IMR-90 (cell line): Measurements from ENCODE around the gene HCN4. TPM values are rescaled to one million over a fixed set of nuclear protein-coding genes. Genes with fewer than 3 reads are reported as not detected.

Source experiments
- ATAC-seq: fragments of 200-7000 bp; cut with Tn5 transposase; 2 replicates; pipeline ENCODE4 v1.9.1; 2020; ENCODE audit warnings: low read depth, mild to moderate bottlenecking, moderate library complexity
- BruUV-seq: library from RNA; stranded (reverse); fragments of 400-500 nt; replicated peaks from 2 replicates; lab custom pipeline; 2021; lab: Mats Ljungman, UMichigan
- CTCF ChIA-PET: fragments of 300-600 bp; formaldehyde crosslinking; extraction: SDS; loops from one replicate; lab custom pipeline; 2021; ENCODE audit warnings: antibody characterized with exemption; lab: Yijun Ruan, JAX
- POLR2A ChIA-PET: fragments of 300-600 bp; sonication (Branson Sonifier 250); formaldehyde crosslinking; loops from one replicate; lab custom pipeline; 2022; ENCODE audit warnings: antibody characterized with exemption; ENCODE audit not compliant: unreplicated experiment; lab: Charles Lee
- DNase-seq: peaks from one replicate; pipeline ENCODE4 v3.0.0; 2013
- H2AFZ ChIP-seq: replicated peaks from 2 replicates; pipeline ENCODE3; 2013; ENCODE audit warnings: low read length, mild to moderate bottlenecking; ENCODE audit not compliant: poor library complexity
- H2AK5ac ChIP-seq: 2 replicates; pipeline ENCODE4 v1.6.1; 2013; ENCODE audit warnings: low read depth, low read length, inconsistent platforms
- H2AK9ac ChIP-seq: replicated peaks from 2 replicates; pipeline ENCODE3; 2013; ENCODE audit warnings: mild to moderate bottlenecking, low read depth, low read length, moderate library complexity; ENCODE audit not compliant: poor library complexity
- H2BK120ac ChIP-seq: 2 replicates; pipeline ENCODE4 v1.6.1; 2013; ENCODE audit warnings: low read depth, low read length, inconsistent platforms
- H2BK15ac ChIP-seq: 3 replicates; pipeline ENCODE4 v1.6.1; 2013; ENCODE audit warnings: low read depth, low read length, inconsistent platforms
- H2BK20ac ChIP-seq: 2 replicates; pipeline ENCODE4 v1.6.1; 2013; ENCODE audit warnings: low read depth, mild to moderate bottlenecking, inconsistent platforms, low read length, moderate library complexity
- H2BK5ac ChIP-seq: 2 replicates; pipeline ENCODE4 v1.6.1; 2013; ENCODE audit warnings: mild to moderate bottlenecking, low read depth, low read length, inconsistent platforms; ENCODE audit not compliant: poor library complexity, severe bottlenecking
- H3K14ac ChIP-seq: replicated peaks from 2 replicates; pipeline ENCODE4 v1.6.1; 2013; ENCODE audit warnings: low read depth, low read length, inconsistent platforms
- H3K18ac ChIP-seq: 2 replicates; pipeline ENCODE4 v1.6.1; 2013; ENCODE audit warnings: low read depth, low read length, control low read depth
- H3K23ac ChIP-seq: 2 replicates; pipeline ENCODE4 v1.6.1; 2013; ENCODE audit warnings: low read depth, low read length, inconsistent platforms
- H3K27ac ChIP-seq: 2 replicates; pipeline ENCODE4 v1.5.1; 2013; ENCODE audit warnings: mild to moderate bottlenecking, control low read depth, low read length; ENCODE audit not compliant: insufficient read depth
- H3K27me3 ChIP-seq: 2 replicates; pipeline ENCODE4 v1.6.1; 2013; ENCODE audit warnings: low read length; ENCODE audit not compliant: control insufficient read depth, insufficient read depth
- H3K36me3 ChIP-seq: 2 replicates; pipeline ENCODE4 v1.6.1; 2013; ENCODE audit warnings: low read length, mixed read lengths; ENCODE audit not compliant: control insufficient read depth, insufficient read depth
- H3K4ac ChIP-seq: 2 replicates; pipeline ENCODE4 v1.6.1; 2013; ENCODE audit warnings: low read depth, low read length, inconsistent platforms
- H3K4me1 ChIP-seq: 2 replicates; pipeline ENCODE4 v1.6.1; 2013; ENCODE audit warnings: low read length, mixed read lengths; ENCODE audit not compliant: control insufficient read depth, insufficient read depth
- H3K4me2 ChIP-seq: 2 replicates; pipeline ENCODE4 v1.6.1; 2013; ENCODE audit warnings: low read depth, mild to moderate bottlenecking, control low read depth, low read length, moderate library complexity
- H3K4me3 ChIP-seq: 2 replicates; pipeline ENCODE4 v1.5.1; 2013; ENCODE audit warnings: low read depth, mild to moderate bottlenecking, control low read depth, low read length, moderate library complexity; ENCODE audit not compliant: insufficient read depth
- H3K56ac ChIP-seq: 2 replicates; pipeline ENCODE4 v1.6.1; 2013; ENCODE audit warnings: low read length, inconsistent platforms; ENCODE audit not compliant: insufficient read depth; ENCODE audit errors: extremely low read depth
- H3K79me1 ChIP-seq, 2 experiments: 2 replicates each; pipeline ENCODE4 v1.6.1; 2013; ENCODE audit warnings: low read length in 2 of 2, inconsistent platforms in 1 of 2, low read depth in 1 of 2
- H3K9ac ChIP-seq: 2 replicates; pipeline ENCODE4 v1.6.1; 2013; ENCODE audit warnings: low read depth, low read length, control low read depth
- H3K9me1 ChIP-seq: 2 replicates; pipeline ENCODE4 v1.6.1; 2013; ENCODE audit warnings: low read length, inconsistent platforms; ENCODE audit not compliant: insufficient read depth
- H3K9me3 ChIP-seq: 2 replicates; pipeline ENCODE4 v1.6.1; 2013; ENCODE audit warnings: low read length; ENCODE audit not compliant: control insufficient read depth, insufficient read depth
- H4K20me1 ChIP-seq: 2 replicates; pipeline ENCODE4 v1.6.1; 2013; ENCODE audit warnings: low read length, inconsistent platforms; ENCODE audit not compliant: insufficient read depth
- H4K5ac ChIP-seq: 2 replicates; pipeline ENCODE4 v1.6.1; 2013; ENCODE audit warnings: mild to moderate bottlenecking, low read depth, low read length, control low read depth
- H4K8ac ChIP-seq, 2 experiments: 2 replicates each; pipeline ENCODE4 v1.6.1; 2013; ENCODE audit warnings: low read depth in 2 of 2, low read length in 2 of 2, control low read depth in 1 of 2, inconsistent platforms in 1 of 2
- H4K91ac ChIP-seq: 2 replicates; pipeline ENCODE4 v1.6.1; 2013; ENCODE audit warnings: low read depth, low read length, inconsistent platforms; ENCODE audit not compliant: insufficient read depth
- SMC3 ChIP-seq: fragments of 150-350 bp; IDR thresholded peaks from 2 replicates; pipeline ENCODE4 v1.6.1; 2016; ENCODE audit warnings: low read depth, mild to moderate bottlenecking, antibody characterized with exemption, low read length, moderate library complexity
- WGBS, 2 experiments: methylation state at CpG; one replicate each; pipeline versions ENCODE4 v1.1.5 to v1.1.7; 2013; ENCODE audit warnings: missing lambda C conversion rate in 2 of 2; ENCODE audit not compliant: insufficient read length in 1 of 2; ENCODE audit errors: extremely low coverage in 2 of 2; 5-methylcytosine and 5-hydroxymethylcytosine counted together
- dilution Hi-C: fragments of 300-500 bp; cut with HindIII; formaldehyde crosslinking; loops from one replicate; pipeline ENCODE4 v1.14.3; 2018; ENCODE audit warnings: low sequenced_read_pairs; ENCODE audit not compliant: unreplicated experiment
- in situ Hi-C: fragments of 300-500 bp; cut with MboI; formaldehyde crosslinking; loops from 3 replicates; pipeline ENCODE4 v1.14.3; 2019; ENCODE audit warnings: low sequenced_read_pairs, inconsistent platforms, mixed read lengths
- intact Hi-C: fragments of 100-400 bp; cut with micrococcal nuclease; formaldehyde crosslinking; loops from 2 replicates; pipeline ENCODE4 v1.10.0; 2022
- polyA plus RNA-seq, 3 experiments: library from polyadenylated mRNA; depleted of rRNA; stranded (reverse); fragments of >200 nt; gene quantifications; 2 replicates each; pipeline ENCODE4 v1.2.3, GENCODE V29; 2012; ENCODE audit warnings: low replicate concordance in 1 of 3
- total RNA-seq: library from RNA; depleted of rRNA; stranded (reverse); fragments of >200 nt; gene quantifications from 2 replicates; pipeline ENCODE4 v1.2.3, GENCODE V29; 2012

The HCN4 gene
- total and polyA plus RNA-seq, 2 of the 4 experiments (the other 2 are of a cell fraction), result not detected

GRCh38 chr15:73322665-73323373, 45.9 kb downstream of the HCN4 start:
- H2AK9ac ChIP-seq, result no peak overlapping the region
- no peak overlapping the region for H4K5ac ChIP-seq
- DNase-seq (no peak), ATAC-seq (no peak)
- H3K4ac ChIP-seq, result no peak overlapping the region
- H3K9me1 ChIP-seq, result no peaks in the 10 kb centered on the region
- no peaks in the 10 kb centered on the region for H3K4me1 ChIP-seq
- H3K18ac ChIP-seq, result no peak overlapping the region
- BruUV-seq, result no TSS peak
- no peaks in the 10 kb centered on the region for H4K20me1 ChIP-seq
- H2BK120ac ChIP-seq, result no peak overlapping the region
- no peaks in the 10 kb centered on the region for H3K79me1 ChIP-seq
- no peak overlapping the region for H3K4me2 ChIP-seq
- no peak overlapping the region for H2BK5ac ChIP-seq
- POLR2A ChIA-PET, result no interaction called here
- 78% methylated on average over 12 of the region's 38 CpGs; no CpG with 5 or more reads in 1 of the 2 experiments for WGBS, 2 experiments
- H2BK15ac ChIP-seq, result no peak overlapping the region
- H3K4me3 ChIP-seq, result no peak overlapping the region
- H3K27me3 ChIP-seq, result peaks cover 47% of the 10 kb centered on the region
- no peak overlapping the region for H2AFZ ChIP-seq
- H3K9ac ChIP-seq, result no peak overlapping the region
- no peak overlapping the region for H3K27ac ChIP-seq
- H4K91ac ChIP-seq, result no peak overlapping the region
- H3K36me3 ChIP-seq, result no peaks in the 10 kb centered on the region
- TF ChIP-seq SMC3, result no peak
- H3K9me3 ChIP-seq, result no peaks in the 10 kb centered on the region
- no peak overlapping the region for H3K56ac ChIP-seq
- no peak overlapping the region for H3K14ac ChIP-seq
- in situ Hi-C loops, result no loop called here
- H2AK5ac ChIP-seq, result no peak overlapping the region
- H3K23ac ChIP-seq, result no peak overlapping the region
- H2BK20ac ChIP-seq, result no peak overlapping the region
- intact Hi-C loops, result no loop called here
- dilution Hi-C loops, result no loop called here
- H4K8ac ChIP-seq, result no peak overlapping the region
- CTCF ChIA-PET, result no interaction called here
